Fibroblast of skin of scalp (primary cell): ENCODE measurements around the gene BEND3.
"Not testable (repeated sequence)": the region's sequence is repeated elsewhere in the genome, so short reads cannot be mapped to it uniquely, and the experiment has no call there.

ENCODE experiments used
- DNase-seq: peaks from one replicate; pipeline ENCODE4 v3.0.0-alpha.2; 2013

BEND3 gene

DNA sequence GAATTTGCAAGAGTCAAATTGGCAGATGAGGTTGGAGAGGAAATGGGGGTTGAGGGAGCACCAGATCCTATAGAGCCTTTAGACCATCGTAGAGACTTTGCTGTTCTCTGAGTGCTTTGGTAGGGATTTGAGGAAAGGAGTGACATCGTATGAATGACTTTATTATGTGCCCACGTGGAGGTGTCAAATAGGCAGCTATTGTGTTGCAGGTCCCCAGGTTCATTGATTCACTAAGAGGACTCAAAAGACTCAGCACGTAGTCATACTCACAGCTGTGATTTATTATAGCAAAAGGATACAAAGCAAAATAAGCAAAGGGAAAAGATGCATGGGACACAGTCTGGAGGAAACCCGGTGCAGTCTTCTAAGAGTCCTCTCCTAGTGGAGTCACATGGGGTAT lies 85.2 kb downstream of the BEND3 start:
- DNase-seq = no peak

DNA sequence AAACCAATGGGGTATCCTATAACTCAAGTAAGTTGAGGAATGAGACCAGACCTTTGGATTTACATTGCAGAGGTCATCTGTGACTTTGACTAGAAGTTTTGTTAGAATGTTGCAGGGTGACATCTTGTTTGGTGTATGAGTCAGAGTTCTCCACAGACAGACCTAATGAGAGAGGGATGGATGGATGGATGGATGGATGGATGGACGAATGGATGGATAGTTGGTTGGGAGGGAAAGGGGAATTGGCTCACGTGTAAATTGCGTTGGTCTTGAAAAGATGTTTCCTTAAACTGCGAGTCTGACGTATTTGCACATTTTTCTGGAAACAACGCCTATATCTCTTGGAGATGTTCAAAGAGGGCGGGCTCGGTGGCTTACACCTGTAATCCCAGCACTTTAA lies 88.3 kb downstream of the BEND3 start:
- DNase-seq = no peak

DNA sequence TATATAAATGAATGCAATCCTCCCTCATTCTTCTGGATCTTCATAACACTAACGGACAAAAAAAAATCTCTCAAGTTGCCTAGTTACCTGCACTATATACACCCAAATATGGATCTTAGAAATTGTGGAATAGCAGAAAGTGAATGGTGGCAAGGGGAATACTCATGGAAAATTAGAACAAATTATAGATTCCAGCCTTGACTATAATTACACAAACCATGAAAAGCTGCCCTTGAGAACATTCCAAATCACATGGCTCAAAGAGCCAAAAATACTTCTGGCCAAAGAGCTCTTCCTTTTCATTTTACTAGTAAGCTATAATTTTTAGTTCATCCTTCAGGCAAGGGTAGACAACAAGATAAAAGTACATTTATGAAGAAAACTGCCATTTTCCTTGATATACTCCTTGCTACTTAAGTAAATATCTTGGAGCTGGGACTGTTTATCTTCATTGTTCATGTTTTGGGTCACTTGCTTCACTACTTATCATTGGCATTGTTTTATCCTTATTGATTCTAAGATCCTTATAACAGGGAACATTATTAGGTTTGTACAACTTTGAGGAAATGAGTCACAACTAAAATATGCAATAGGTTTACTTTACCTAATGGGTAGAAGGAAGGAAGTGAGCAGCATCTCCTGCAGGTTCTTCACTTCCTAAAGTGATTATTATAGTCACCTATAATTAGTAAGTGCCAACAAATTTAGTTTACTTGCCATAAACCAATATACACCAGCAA lies 93.7 kb downstream of the BEND3 start:
- no peak for DNase-seq

- no peak for DNase-seq
Observed at GRCh38 chr6:107020239-107020638, 95.1 kb downstream of the BEND3 start.

DNA sequence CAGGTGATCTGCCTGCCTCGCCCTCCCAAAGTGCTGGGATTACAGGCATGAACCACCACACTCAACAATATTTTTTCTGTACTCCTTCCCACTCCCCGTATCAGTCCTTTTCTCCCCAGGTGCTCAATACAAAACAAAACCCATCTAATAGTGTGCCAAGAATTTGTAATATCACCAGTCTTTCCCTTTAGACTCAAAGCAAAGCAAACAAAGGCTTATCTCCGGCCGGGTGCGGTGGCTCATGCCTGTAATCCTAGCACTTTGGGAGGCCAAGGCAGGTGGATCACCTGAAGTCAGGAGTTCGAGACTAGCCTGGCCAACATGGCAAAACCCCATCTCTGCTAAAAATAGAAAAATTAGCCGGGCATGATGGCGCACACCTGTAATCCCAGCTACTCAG lies 95.7 kb downstream of the BEND3 start:
- not testable (repeated sequence) for DNase-seq

DNA sequence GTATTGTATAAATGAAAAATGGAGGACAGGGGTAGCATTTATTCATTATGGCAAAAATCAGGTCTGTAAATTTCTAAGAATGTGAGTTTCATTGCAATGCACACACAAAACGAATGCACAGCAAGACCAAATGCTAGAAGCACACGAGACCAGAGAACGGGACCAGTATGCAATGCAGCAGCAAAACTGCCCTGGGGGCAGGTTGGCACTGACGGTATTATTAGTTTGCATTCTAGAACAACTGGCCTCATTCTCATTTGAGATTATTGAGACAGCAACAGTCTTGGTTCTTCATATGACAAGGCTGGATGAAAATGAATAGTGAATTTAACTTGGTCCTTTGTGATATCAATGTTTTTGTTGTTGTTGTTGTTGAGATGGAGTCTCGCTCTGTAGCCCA lies 96.3 kb downstream of the BEND3 start:
- DNase-seq = no peak
